Measurements from ENCODE around the gene TPST2. TPM values are rescaled to one million over a fixed set of nuclear protein-coding genes. Genes with fewer than 3 reads are reported as not detected.

TPST2 gene
- total RNA-seq, 1 experiment from 2014 or later = 50.1 TPM

DNA sequence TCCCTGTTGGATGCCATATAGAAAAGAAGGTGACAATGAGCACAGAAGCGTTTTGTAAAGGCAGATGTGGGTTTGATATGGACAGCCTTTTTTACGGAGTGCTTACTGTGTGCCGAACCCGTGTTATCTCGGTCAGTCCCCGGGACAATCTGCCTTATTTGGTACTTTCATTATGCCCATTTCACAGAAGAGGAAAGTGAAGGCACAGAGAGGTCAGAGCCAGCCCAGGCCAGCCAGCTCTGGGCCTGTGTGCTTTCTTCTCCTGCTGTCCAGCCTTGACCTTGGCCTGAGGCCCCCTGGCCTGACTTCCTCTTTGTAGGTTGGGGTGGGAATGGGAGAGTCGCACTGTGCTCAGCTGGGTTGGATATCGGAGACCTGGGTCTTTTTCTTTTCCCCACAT, 28.5 kb upstream of the TPST2 start:
- no peak overlapping the region for H2AK5ac ChIP-seq (ENCODE audit: insufficient read length, low read length)
- peaks cover 24% of the 10 kb centered on the region for H3K4me1 ChIP-seq (ENCODE audit: insufficient read depth, low read length)
- Mint-ChIP-seq H3K27ac (peak overlapping the region in 1 of 3 experiments; percentile 56; a peak in 1 of 7 replicates), H3K27me3 (ENCODE audit: low read depth) (peaks cover 57% of the 10 kb centered on the region), H3K4me1 (peaks cover 53 to 68% of the 10 kb centered on the region in 2 experiments), H3K4me3 (no peak overlapping the region), H3K36me3 (ENCODE audit: insufficient read depth in 1 of 3, low read depth in 3 of 3) (no peaks in the 10 kb centered on the region; a peak in 1 of 7 replicates), H3K9me3 (peaks cover 0 to 2% of the 10 kb centered on the region in 2 experiments; a peak in 1 of 5 replicates)
- no peak overlapping the region for H3K9ac ChIP-seq (ENCODE audit: extremely low read depth, insufficient read length, low read length)
- no peaks in the 10 kb centered on the region for H3K23me2 ChIP-seq (ENCODE audit: insufficient read length, low read depth, low read length, poor library complexity, severe bottlenecking)
- H4K5ac ChIP-seq (ENCODE audit: insufficient read length, low read depth, low read length) = no peak overlapping the region
- no peak overlapping the region for H3K4ac ChIP-seq (ENCODE audit: low read depth, low read length)
- no peaks in the 10 kb centered on the region for H3K79me1 ChIP-seq (ENCODE audit: insufficient read depth, low read depth, low read length, poor library complexity, severe bottlenecking)
- no peak overlapping the region for H2AFZ ChIP-seq (ENCODE audit: low read length)
- H3K4me2 ChIP-seq (ENCODE audit: insufficient read depth, insufficient read length, low read length) = no peak overlapping the region
- no peak overlapping the region for H2BK20ac ChIP-seq (ENCODE audit: low read depth, low read length, poor library complexity, severe bottlenecking)
- no peak overlapping the region for H3T11ph ChIP-seq (ENCODE audit: low read length)
- H3K56ac ChIP-seq (ENCODE audit: insufficient read length, low read depth, low read length) = no peak overlapping the region
- H4K20me1 ChIP-seq (ENCODE audit: control insufficient read depth, insufficient read depth, insufficient read length) = no peaks in the 10 kb centered on the region
- H2BK120ac ChIP-seq (ENCODE audit: low read depth, low read length, poor library complexity, severe bottlenecking) = no peak overlapping the region
- H3K27me3 ChIP-seq (ENCODE audit: insufficient read depth, low read length) = no peaks in the 10 kb centered on the region; the same call in 1 of the 2 replicates
- WGBS (ENCODE audit: extremely low coverage, insufficient read length, low lambda C conversion rate) = no CpG with 5 or more reads among the region's 8 CpGs
- H3K18ac ChIP-seq (ENCODE audit: insufficient read length, low read depth, low read length) = no peak overlapping the region
- H3K9me3 ChIP-seq (ENCODE audit: control insufficient read depth, low read depth, low read length) = no peaks in the 10 kb centered on the region
- H4K91ac ChIP-seq (ENCODE audit: insufficient read length, low read depth, low read length) = no peak overlapping the region
- H2BK15ac ChIP-seq (ENCODE audit: low read depth, low read length) = no peak overlapping the region
- TF ChIP-seq CTCF (conservative IDR thresholded peaks at IDR 0.05) = no peak
- H2BK5ac ChIP-seq (ENCODE audit: insufficient read length, low read length) = no peak overlapping the region
- H2BK12ac ChIP-seq (ENCODE audit: insufficient read length, low read depth, low read length) = no peak overlapping the region
- no peak overlapping the region for H3K14ac ChIP-seq (ENCODE audit: insufficient read depth, low read length)
- no peaks in the 10 kb centered on the region for H3K79me2 ChIP-seq (ENCODE audit: insufficient read depth, low read length)
- H3K27ac ChIP-seq (ENCODE audit: insufficient read length, low read depth, low read length) = no peak overlapping the region
- H4K8ac ChIP-seq (replicated peaks; ENCODE audit: insufficient read length, low read depth, low read length) = no peak overlapping the region
- H3K23ac ChIP-seq (ENCODE audit: insufficient read length, low read depth, low read length) = no peak overlapping the region
- DNase-seq = no peak

All from H9 (cell line).